Activated CD4-positive, alpha-beta T cell treated with anti-CD3 and anti-CD28 coated beads, Interleukin-2, Interleukin-6, amounts not matched to agents 100 ng/mL and 50 ng/mL, durations not matched to agents 16 hours and 8 hours (primary cell): ENCODE data around the gene CARMIL1.

Experiments
- DNase-seq: peaks from one replicate; pipeline ENCODE4 v3.0.0-alpha.2; 2020

The CARMIL1 gene

GRCh38 chr6:25586927-25587326, 307.8 kb downstream of the CARMIL1 start:
- DNase-seq: no peak

GRCh38 chr6:25590986-25591385, 311.8 kb downstream of the CARMIL1 start:
- no peak for DNase-seq

- DNase-seq: no peak
Measured at GRCh38 chr6:25596928-25597818, 318.0 kb downstream of the CARMIL1 start.

- DNase-seq: no peak
Measured at GRCh38 chr6:25599516-25600085, 320.4 kb downstream of the CARMIL1 start.

GRCh38 chr6:25601800-25602673, 322.9 kb downstream of the CARMIL1 start:
- DNase-seq: peak; percentile 46

GRCh38 chr6:25602674-25602982, 323.5 kb downstream of the CARMIL1 start:
- DNase-seq: no peak

GRCh38 chr6:25603251-25603650, 324.1 kb downstream of the CARMIL1 start:
- DNase-seq: no peak

GRCh38 chr6:25606151-25606550, 327.0 kb downstream of the CARMIL1 start:
- DNase-seq: no peak

GRCh38 chr6:25608558-25609174, 329.5 kb downstream of the CARMIL1 start:
- DNase-seq: no peak

- peak; percentile 4 for DNase-seq
Measured at GRCh38 chr6:25612666-25613065, 333.5 kb downstream of the CARMIL1 start.

GRCh38 chr6:25613415-25613814, 334.2 kb downstream of the CARMIL1 start:
- no peak for DNase-seq

GRCh38 chr6:25614052-25614451, 334.9 kb downstream of the CARMIL1 start:
- DNase-seq: no peak

GRCh38 chr6:25615471-25615870, 336.3 kb downstream of the CARMIL1 start:
- DNase-seq: no peak

- no peak for DNase-seq
Measured at GRCh38 chr6:25617997-25618396, 338.8 kb downstream of the CARMIL1 start.

- DNase-seq: no peak
Measured at GRCh38 chr6:25619217-25619616, 340.0 kb downstream of the CARMIL1 start.

GRCh38 chr6:25620391-25620790, 341.2 kb downstream of the CARMIL1 start:
- no peak for DNase-seq

GRCh38 chr6:25623065-25623464, 343.9 kb downstream of the CARMIL1 start:
- no peak for DNase-seq

- DNase-seq: no peak
Measured at GRCh38 chr6:25623879-25624278, 344.7 kb downstream of the CARMIL1 start.

- no peak for DNase-seq
Measured at GRCh38 chr6:25627001-25627400, 347.8 kb downstream of the CARMIL1 start.

- DNase-seq: no peak
Measured at GRCh38 chr6:25628471-25629197, 349.5 kb downstream of the CARMIL1 start.

GRCh38 chr6:25629198-25629576, 350.0 kb downstream of the CARMIL1 start:
- DNase-seq: no peak

GRCh38 chr6:25630508-25631278, 351.5 kb downstream of the CARMIL1 start:
- DNase-seq: no peak
